GM19193 (cell line): ENCODE data around the gene KCNMB2.

ENCODE experiments used
- POLR2A ChIP-seq: IDR thresholded peaks from 4 replicates; pipeline ENCODE4 v1.6.1; 2011; ENCODE audit not compliant: insufficient read depth, insufficient read length; ENCODE audit errors: extremely low read depth

Gene KCNMB2

DNA sequence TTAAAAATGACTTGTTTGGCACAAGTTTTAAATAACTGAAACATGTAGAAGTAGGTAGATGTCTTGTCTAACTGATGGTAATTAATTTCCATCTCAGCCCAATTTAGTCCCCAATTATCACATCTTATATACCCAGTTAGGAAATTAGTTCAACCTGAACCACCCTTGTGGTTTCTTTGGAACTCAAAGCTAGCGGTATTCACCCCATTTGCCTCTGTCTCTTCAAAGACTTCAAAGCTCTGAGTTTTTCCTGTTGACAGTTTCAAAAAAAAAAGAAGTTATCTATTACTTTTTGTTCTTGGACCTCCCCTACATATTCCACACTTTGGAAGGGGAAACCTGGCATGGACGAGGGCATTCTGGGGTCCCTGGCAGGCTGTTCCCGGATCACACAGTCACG, 236.5 kb downstream of the KCNMB2 start:
- TF ChIP-seq POLR2A: no peak

DNA sequence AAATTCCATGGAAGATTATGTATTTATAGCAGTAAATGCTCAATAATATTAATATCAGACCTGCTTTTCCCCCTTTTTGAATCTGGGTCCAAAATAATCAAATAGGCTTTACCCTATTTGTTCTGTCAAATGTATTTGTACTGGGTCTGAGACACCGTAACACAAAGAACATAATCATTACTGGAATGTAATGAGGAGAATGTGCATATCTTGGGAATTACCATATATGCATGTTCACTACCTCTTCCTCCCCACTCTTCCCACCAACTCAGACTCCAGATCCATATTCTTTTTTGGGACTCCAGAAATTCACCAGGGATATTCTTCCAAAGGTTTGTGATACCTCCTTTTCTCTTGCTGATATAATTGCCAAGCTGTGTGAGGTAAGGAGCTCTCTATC, 237.1 kb downstream of the KCNMB2 start:
- TF ChIP-seq POLR2A: no peak

DNA sequence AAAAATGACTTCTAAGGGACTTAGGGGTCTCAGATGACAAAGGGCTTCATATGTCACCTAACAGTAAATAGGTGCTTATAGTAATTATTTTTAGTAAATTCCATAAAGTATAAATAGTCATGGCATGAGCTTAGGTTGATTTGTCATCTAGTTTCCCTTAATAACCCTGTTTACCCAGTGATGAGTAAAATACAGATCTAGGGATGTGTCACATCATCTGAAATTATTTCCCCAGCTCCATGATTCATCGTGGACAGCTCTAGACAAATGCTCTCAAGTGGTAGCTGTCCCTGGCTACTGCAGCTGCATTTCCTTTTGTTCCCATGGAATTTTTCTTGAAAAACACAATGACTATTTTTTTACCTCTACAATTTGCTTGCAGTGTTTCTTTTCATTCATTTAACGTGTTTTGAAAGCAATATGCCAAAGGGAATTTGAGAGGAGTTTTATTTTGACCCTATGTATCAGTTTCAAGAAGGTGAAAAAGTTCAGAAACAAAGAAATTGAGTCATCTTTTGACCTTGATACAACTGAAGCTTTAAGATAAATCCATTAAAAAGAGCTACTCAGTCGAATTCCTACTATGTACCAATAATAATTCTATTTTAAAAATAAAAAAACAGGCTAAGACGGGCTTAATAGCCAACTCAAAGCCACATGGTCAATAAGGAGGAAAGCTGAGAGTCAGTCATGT, 241.6 kb downstream of the KCNMB2 start:
- no peak for TF ChIP-seq POLR2A

DNA sequence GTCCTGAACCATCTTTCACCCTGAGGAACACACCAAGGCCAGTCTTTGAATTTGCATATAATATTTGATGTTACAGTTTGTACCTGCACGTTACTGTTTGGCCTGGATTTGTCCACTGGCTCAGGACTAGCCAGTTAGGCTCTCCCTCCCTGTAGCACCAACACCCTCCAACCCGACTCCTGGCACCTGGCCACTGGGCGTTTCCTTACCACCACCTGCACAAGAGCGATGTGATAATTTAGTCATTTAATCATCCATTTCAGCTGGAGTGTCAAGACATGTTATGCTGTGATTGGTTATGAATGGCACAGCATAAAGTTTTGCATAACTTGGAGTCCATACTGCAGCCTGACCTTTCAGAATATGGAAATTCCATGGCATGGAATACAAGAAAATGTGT, 242.4 kb downstream of the KCNMB2 start:
- no peak for TF ChIP-seq POLR2A

DNA sequence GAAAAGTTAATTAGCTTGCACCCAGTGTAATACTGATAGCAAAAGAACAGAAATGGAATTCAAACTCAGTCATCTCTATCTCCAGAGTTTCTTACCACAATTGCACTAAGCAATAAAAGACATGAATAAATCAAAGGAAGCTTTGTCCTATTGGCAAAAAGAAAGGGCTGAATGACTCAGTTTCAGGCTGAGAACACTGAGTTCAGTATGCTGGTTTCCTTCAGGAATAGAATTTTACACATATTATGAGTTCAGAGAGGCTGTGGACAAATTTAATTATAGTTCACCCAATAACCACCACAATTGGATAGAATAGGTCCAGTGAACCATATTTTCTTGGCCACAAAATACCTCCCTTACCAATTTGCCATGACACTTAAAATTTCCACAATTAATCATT, 249.7 kb downstream of the KCNMB2 start:
- TF ChIP-seq POLR2A: no peak

DNA sequence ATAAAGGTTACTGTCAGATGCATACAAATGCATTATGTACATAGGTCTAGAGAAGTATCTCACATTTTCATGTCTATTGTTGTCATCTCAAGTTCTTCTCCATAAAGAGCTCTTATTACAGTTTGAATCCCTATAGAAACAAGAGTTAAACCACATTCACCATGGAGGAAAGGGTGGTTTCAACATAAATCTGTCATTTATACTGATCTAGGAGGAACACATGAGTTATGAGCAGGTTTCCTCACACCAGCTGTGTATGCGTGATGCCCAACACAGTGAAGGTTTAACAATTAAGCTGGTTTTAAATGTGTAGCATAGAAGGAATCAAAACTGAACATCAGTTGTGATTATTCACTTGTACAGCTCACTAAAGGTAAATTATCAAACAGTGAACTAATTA, 251.7 kb downstream of the KCNMB2 start:
- TF ChIP-seq POLR2A: no peak

DNA sequence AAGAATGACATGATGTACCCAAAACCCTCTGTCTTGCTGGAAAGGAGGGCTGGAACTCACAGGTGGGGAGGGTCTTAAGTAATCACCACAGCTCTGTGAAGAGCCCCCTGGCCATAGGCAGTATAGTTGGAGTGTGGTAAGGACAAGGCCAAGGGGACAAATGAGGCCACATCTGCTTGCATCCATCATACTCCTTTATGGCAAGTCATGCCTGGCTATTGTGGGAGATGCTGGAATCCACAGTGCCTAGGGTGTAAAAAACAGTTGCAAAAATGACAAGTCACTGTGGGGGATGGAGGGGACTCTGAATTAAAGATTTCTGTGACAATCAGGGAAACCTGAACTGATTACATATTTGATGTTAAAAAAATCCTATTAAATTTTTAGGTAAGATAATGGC, 258.5 kb downstream of the KCNMB2 start:
- TF ChIP-seq POLR2A: no peak

DNA sequence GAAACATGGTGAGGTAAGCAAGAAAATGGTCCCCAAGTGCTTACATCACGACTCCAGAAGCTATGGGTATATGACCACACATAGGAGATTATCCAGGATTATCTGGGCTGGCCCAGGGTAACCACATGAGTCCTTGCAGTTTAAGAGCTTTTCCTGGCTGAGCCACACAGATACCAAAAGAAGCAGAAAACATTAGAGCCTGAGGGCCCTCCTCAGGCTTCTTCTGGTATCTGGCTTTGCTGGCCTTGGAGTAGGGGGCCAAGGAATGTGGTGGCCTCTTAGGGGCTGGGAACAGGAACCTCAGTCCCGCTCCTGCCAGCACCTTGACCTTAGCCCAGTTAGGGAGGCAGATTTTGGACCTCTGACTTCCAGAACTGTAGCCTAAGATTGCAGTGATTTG, 259.1 kb downstream of the KCNMB2 start:
- no peak for TF ChIP-seq POLR2A

DNA sequence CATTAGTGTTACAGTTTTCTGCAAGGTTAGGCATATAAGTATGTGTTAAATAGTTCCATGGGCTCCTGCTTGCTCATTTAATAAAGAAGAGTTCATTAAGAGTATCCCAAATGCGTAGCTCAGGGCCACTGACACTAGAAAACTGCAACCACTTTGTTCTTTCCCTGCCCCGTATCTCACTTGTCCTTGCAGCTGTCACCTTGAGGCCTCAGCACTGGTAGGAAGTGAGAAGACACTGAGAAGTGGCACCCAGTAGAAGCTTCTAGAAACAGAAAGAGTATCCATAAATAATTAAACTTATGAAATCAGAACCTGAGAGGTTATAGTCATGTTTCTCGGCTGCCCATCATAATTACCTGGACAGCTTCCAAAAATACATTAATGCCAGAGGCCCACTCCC, 266.0 kb downstream of the KCNMB2 start:
- no peak for TF ChIP-seq POLR2A

DNA sequence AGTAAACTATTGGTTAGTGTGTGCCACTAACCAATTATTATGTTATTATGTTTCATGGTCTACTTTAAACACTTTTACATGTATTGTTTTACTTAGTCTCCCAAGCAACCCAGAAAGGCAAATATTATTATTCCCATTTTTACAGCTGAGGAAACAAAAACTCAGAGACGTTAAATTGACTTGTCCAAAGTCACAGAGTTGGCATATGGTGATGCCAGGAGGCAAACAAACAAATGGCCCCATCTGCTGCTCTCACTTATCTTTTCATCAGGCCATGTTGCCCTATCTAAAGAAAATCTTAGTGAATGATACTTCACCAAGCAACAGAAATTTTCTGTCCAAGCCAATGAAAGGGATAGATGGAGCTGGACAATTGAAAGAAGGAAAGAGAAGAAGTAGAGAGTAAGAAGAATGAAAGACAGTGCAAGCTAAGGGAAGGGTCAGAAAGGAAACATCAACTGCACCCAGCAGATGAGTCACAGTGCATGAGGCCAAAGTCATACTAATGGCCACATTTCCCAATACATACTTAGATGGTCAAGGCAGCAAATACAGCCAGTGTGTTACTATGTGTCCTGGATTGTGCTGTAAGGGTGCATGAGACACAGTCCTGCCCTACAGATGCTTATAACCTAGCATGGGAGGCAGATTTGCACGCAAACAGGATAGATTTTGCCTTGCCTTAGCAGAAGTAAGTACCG, 266.9 kb downstream of the KCNMB2 start:
- no peak for TF ChIP-seq POLR2A

DNA sequence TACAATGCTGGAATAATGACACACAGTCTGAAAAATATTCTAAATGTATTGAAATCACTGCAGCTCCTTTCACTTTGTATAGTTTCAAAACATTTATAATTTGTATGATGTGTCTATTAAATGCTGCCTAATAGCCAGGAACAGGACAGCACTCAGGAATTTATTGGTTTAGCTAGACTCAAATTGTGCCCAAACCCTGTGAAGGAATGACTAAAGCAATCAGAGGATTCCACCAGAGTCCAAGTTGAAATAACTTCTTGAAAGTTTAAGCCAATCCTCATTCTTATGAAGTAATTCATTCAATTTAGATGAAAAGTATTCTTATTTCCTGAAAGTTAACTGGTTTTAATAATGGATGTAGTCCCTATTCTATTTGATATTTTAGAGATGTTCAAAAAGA, 268.4 kb downstream of the KCNMB2 start:
- no peak for TF ChIP-seq POLR2A

DNA sequence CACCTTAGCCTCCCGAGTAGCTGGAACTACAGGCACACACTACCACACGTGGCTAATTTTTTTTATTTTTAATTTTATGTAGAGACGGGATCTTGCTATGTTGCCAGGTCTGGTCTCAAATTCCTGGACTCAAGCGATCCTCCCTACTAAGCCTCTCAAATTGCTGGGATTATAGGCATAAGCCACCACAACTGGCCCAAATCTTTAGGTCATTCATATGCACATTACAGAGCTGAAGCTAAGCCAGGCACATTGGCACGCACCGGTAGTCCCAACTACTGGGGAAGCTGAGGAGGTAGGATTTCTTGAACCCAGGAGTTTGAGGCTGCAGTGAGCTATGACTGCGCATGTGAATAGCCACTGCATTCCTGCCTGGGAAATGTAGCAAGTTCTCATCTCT, 269.5 kb downstream of the KCNMB2 start:
- TF ChIP-seq POLR2A: no peak

DNA sequence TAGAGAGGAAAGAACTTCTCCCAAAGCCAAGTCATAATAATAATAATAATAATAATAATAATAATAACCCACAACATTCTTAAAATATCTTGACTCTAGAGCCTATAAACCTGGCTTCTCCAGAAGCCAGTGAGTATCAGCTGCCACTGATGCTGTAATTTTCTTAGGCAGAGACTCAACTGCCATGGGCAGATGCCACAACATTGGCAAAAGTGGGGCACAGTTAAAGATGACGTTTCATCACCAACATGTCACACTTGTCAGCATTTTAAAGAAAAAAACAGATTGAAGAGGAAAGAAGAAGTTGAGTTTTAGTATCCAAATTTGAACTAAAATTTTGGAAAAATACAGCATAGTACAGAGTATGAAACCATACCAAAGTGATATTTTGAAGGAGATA, 270.4 kb downstream of the KCNMB2 start:
- no peak for TF ChIP-seq POLR2A

DNA sequence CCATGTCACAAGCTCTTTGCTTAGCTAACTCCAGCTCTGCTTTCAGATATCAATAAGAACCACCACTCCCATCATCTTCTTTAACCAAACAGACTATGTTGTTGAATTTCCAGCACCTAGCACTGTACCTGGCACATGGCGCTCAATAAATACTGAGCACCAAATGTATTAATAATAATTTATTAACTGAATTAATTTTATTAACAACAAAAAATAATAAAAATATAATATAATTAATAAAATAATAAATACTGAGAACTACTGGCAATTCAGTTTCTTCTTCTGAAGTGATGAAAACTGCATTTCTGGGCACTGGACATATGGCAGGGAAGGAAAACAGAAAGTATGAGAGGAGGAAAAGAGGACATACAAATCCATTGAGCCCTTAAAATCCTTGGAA, 271.5 kb downstream of the KCNMB2 start:
- TF ChIP-seq POLR2A: no peak

DNA sequence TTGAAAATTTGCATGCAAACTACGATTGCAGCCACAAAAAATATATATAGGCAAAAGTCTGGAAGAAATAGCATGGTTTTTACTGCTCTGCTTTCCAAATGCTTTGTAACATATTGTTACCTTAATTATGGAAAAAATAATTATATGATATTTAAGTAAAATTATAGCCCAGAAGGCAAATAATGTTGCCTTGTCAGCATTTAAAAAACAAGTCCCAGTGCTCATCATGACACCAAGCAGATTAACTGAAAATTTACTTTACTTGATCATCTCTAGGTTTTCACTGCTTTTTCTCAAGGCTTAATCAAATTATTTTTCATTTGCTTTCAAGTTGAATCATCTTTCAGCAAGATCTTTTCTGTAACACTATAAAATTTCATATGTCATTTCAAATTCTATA, 272.5 kb downstream of the KCNMB2 start:
- no peak for TF ChIP-seq POLR2A

DNA sequence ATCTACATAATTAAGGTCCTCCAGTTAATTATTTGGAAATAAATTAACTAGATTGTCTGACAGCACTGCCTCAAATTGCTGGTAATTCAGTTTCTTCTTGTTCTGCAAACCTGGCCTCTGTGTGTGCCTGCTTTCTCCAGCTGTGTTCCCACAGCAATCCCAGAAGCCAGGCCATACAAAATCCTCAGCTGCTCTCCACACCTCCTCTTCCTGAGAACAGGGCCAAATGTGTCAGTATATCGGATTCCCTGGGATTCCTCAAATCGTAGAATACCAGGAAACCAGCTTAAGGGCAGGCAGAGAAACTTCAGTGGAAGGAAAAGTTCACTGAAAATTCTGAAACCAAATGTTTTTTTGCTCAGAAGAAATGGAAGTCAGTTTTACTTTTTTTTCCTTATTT, 273.9 kb downstream of the KCNMB2 start:
- TF ChIP-seq POLR2A: no peak
